RWPE2 (cell line): Measurements from ENCODE around the gene ADM5.
A peak's percentile ranks its signal among the peaks of the same experiment; 100 is the strongest.

Experiments used
- ATAC-seq: fragments of 200-7000 bp; cut with Tn5 transposase; 3 replicates; pipeline ENCODE4 v1.9.1; 2021; ENCODE audit warnings: low read depth
- DNase-seq: peaks from one replicate; pipeline ENCODE4 v3.0.0-alpha.2; 2020; ENCODE audit warnings: low spot score
- H3K27ac ChIP-seq: fragments of 450-650 bp; 2 replicates; pipeline ENCODE4 v1.5.1; 2017; ENCODE audit warnings: mild to moderate bottlenecking; ENCODE audit not compliant: poor library complexity, severe bottlenecking
- H3K27me3 ChIP-seq: fragments of 250-450 bp; sonication (Bioruptor Pico); 2 replicates; pipeline ENCODE4 v1.5.1; 2021; ENCODE audit warnings: mild to moderate bottlenecking, moderate library complexity; ENCODE audit not compliant: insufficient read depth, poor library complexity, severe bottlenecking
- H3K36me3 ChIP-seq: fragments of 250-450 bp; sonication (Bioruptor Pico); 2 replicates; pipeline ENCODE4 v1.5.1; 2020; ENCODE audit warnings: low read depth, mild to moderate bottlenecking, moderate library complexity
- H3K4me1 ChIP-seq: fragments of 250-450 bp; sonication (Bioruptor Pico); 2 replicates; pipeline ENCODE4 v1.5.1; 2021; ENCODE audit warnings: mild to moderate bottlenecking, moderate library complexity; ENCODE audit not compliant: insufficient read depth, poor library complexity, severe bottlenecking
- H3K4me3 ChIP-seq: fragments of 250-450 bp; sonication (Bioruptor Pico); 2 replicates; pipeline ENCODE4 v1.5.1; 2021; ENCODE audit warnings: mild to moderate bottlenecking, moderate library complexity; ENCODE audit not compliant: severe bottlenecking
- H3K9me3 ChIP-seq: fragments of 250-450 bp; sonication (Bioruptor Pico); 2 replicates; pipeline ENCODE4 v1.5.1; 2021; ENCODE audit warnings: mild to moderate bottlenecking, moderate library complexity; ENCODE audit not compliant: severe bottlenecking
- CTCF ChIP-seq: fragments of 450-650 bp; IDR thresholded peaks from one replicate; pipeline ENCODE4 v1.5.1; 2017; ENCODE audit warnings: mild to moderate bottlenecking, moderate library complexity; ENCODE audit not compliant: poor library complexity, severe bottlenecking

ADM5 gene

GRCh38 chr19:49643466-49643865, 45.9 kb upstream of the ADM5 start:
- Histone ChIP-seq H3K9me3 (no peaks in the 10 kb centered on the region), H3K27ac (no peak overlapping the region), H3K4me3 (no peak overlapping the region), H3K4me1 (no peaks in the 10 kb centered on the region), H3K36me3 (peaks cover 38% of the 10 kb centered on the region), H3K27me3 (no peaks in the 10 kb centered on the region)
- no peak for ATAC-seq
- no peak for TF ChIP-seq CTCF
- no peak for DNase-seq

DNA sequence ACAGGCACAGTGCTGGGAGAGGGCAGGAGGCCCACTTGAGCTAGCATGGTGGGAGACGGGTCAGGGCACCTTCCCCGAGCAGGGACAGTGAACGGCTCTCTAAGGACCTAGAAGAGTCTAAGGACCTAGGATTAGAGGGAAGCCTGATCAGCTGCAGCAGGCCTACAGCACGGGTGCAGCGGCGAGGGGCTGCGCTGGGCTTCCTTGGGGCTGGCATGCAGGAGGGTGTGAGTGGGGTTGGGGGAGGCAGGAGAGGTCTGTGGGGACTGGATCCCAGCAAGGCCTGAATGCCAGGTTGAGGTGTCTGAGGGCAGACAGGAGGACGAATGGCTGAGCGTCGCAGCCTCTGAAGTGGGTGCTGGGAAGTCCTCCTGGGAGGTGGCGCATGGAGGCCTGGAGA, 43.8 kb upstream of the ADM5 start:
- no peak for TF ChIP-seq CTCF
- no peak for ATAC-seq

DNA sequence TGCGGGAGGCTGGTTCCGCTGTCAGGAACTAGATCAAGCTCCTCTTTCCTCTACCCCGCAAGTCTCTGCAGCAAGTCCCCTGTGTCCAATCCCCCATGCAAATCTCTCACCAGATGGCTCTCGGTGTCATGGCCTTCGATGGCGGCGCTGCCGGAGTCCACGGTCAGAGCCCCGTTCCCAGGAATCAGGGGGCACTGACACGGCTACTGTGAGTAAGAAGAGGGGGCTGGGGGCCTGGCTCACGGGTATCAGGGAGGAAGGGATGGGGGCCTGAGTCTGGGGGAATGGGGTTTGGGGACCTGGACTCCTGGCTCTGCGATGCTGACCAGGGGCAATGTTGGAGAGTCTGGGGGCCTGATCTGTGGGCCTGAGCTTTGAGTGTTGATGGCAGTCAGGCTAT, 43.4 kb upstream of the ADM5 start:
- no peak overlapping the region for H3K27ac ChIP-seq
- peaks cover 51% of the 10 kb centered on the region for H3K36me3 ChIP-seq
- DNase-seq (no peak), ATAC-seq (no peak)
- no peaks in the 10 kb centered on the region for H3K9me3 ChIP-seq
- H3K27me3 ChIP-seq, result no peaks in the 10 kb centered on the region
- H3K4me1 ChIP-seq, result no peaks in the 10 kb centered on the region
- H3K4me3 ChIP-seq, result no peak overlapping the region
- no peak for TF ChIP-seq CTCF

More for the DNA sequence above, 43.8 kb upstream of the ADM5 start:
- Histone ChIP-seq H3K27me3 (no peaks in the 10 kb centered on the region), H3K36me3 (peaks cover 51% of the 10 kb centered on the region), H3K27ac (no peak overlapping the region), H3K9me3 (no peaks in the 10 kb centered on the region), H3K4me3 (no peak overlapping the region), H3K4me1 (no peaks in the 10 kb centered on the region)
- peak; percentile 49 for DNase-seq

- no peak for DNase-seq
- TF ChIP-seq CTCF, result no peak
- H3K4me1 ChIP-seq, result no peaks in the 10 kb centered on the region
- peaks cover 51% of the 10 kb centered on the region for H3K36me3 ChIP-seq
- H3K9me3 ChIP-seq, result no peaks in the 10 kb centered on the region
- no peak for ATAC-seq
- H3K27ac ChIP-seq, result no peak overlapping the region
- no peaks in the 10 kb centered on the region for H3K27me3 ChIP-seq
- no peak overlapping the region for H3K4me3 ChIP-seq
Measured at GRCh38 chr19:49646586-49646985, 42.8 kb upstream of the ADM5 start.

GRCh38 chr19:49651029-49651819, 38.2 kb upstream of the ADM5 start:
- Histone ChIP-seq H3K27ac (no peak overlapping the region), H3K4me3 (no peak overlapping the region), H3K27me3 (no peaks in the 10 kb centered on the region), H3K9me3 (no peaks in the 10 kb centered on the region), H3K36me3 (peaks cover 72% of the 10 kb centered on the region), H3K4me1 (no peaks in the 10 kb centered on the region)
- TF ChIP-seq CTCF, result no peak
- ATAC-seq (no peak), DNase-seq (no peak)
